ENCODE results near the gene TP53AIP1. TPM values are rescaled to one million over a fixed set of nuclear protein-coding genes. Genes with fewer than 3 reads are reported as not detected.
"Not testable (repeated sequence)": the region's sequence is repeated elsewhere in the genome, so short reads cannot be mapped to it uniquely, and the experiment has no call there.

TP53AIP1 gene
- total RNA-seq, 1 experiment from 2014 or later, result not detected

DNA sequence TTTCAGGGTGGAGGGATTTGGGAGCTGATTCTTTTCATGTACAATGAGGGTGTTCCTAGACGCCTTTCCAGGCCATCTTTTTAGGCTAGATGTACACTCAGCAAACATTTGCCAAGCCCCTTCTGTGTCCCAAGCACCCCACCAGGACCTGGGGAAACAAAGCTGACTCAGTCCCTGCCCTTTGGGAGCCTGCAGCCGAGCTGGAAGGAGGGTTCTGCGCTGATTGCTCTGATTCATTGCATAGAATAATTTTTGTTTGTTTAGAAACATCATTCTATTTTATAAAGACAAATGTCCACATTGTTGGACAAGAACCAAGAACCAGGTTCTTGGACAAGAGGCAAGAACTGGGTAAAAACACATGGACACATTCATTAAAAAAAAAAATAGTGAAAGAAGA lies 16.7 kb downstream of the TP53AIP1 start:
- Histone ChIP-seq H3K9me3 (replicated peaks) (no peaks in the 10 kb centered on the region), H3K4me3 (no peak overlapping the region), H3K27me3 (no peaks in the 10 kb centered on the region), H3K27ac (no peak overlapping the region), H3K4me1 (peaks cover 27% of the 10 kb centered on the region), H3K36me3 (no peaks in the 10 kb centered on the region)
- DNase-seq, result no peak

DNA sequence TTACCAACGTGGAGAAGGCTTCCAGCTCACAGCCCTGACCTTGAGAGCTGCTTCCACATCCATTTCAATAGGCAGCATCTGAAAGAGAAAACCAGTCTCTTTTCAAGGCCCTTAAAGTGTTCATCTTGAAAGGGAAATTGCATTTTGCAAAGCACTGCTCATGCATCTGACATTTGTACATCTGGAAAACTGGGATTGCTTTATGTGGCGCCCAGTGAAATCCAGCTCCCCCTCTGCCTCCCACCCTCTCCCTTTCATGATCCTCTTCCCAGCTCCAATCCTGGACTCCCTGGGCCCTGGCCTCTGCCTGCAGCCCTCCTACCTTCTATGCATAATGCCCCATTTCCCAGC lies 17.4 kb downstream of the TP53AIP1 start:
- H3K27ac ChIP-seq, result no peak overlapping the region
- no peak for DNase-seq
- no peaks in the 10 kb centered on the region for H3K9me3 ChIP-seq (replicated peaks)
- no peak overlapping the region for H3K4me3 ChIP-seq
- H3K27me3 ChIP-seq, result no peaks in the 10 kb centered on the region
- H3K36me3 ChIP-seq, result no peaks in the 10 kb centered on the region
- H3K4me1 ChIP-seq, result peaks cover 25% of the 10 kb centered on the region

DNA sequence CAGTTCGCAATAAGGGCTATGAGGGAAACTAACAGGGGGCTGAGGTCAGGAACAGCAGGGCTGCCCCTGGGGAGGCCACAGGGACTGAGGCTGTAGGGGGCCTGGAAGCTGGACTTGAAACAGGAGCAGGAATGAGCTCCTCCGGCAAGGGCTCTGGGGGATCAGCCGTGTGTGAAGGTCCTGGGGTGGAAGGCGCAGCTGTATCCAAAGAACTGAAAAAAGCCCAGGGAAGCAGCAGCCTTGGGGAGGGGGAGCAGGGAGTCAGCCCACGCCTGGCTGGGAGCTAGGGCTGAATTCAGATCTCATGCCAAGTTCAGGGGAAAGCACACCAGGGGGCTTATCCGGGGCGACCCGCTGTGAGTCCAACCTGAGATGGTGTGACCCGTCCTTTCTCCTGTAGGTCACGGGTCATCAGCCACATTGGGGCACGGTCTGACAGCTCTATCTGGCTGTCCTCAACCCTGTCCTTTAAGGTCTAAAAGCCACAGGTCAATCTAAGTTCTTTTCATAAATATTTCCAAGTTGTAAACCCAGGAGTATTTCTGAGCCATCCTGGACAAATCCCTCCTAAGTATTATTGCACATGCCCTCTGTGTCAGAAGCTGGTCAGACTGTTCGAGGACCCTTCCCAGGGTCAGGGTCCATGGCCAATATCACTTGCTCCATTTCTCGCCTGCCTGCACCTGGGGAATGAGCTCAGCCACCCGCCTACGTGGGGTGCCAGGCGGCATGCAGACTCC lies 18.0 kb downstream of the TP53AIP1 start:
- H3K4me1 ChIP-seq, result peaks cover 24% of the 10 kb centered on the region
- no peak for DNase-seq
- H3K9me3 ChIP-seq (replicated peaks), result no peaks in the 10 kb centered on the region
- H3K27me3 ChIP-seq, result no peaks in the 10 kb centered on the region
- H3K36me3 ChIP-seq, result no peaks in the 10 kb centered on the region
- peak overlapping the region; percentile 19; the same call in 1 of the 2 replicates for H3K27ac ChIP-seq
- no peak overlapping the region for H3K4me3 ChIP-seq

DNA sequence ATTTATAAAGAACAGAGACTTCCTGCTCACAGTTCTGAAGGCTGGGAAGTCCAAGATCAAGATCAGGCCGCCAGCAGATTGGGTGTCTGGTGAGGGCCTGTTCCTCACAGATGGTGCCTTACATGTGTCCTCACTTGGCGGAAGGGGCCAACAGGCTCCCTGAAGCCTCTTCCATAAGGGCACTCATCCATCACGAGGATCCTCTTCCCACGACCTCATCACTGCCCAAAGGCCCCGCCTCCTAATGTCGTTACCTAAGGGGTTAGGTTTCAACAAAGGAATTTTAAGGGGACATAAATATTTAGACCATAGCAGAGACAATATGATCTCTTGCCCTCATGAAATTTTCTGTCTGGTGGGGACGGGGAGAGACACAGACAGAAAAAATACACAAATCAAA lies 18.6 kb downstream of the TP53AIP1 start:
- Histone ChIP-seq H3K9me3 (replicated peaks) (no peaks in the 10 kb centered on the region), H3K4me3 (no peak overlapping the region), H3K27ac (peak overlapping the region; percentile 19; the same call in 1 of the 2 replicates), H3K4me1 (peaks cover 18% of the 10 kb centered on the region), H3K27me3 (no peaks in the 10 kb centered on the region), H3K36me3 (no peaks in the 10 kb centered on the region)
- DNase-seq, result peak; percentile 30 to 39

DNA sequence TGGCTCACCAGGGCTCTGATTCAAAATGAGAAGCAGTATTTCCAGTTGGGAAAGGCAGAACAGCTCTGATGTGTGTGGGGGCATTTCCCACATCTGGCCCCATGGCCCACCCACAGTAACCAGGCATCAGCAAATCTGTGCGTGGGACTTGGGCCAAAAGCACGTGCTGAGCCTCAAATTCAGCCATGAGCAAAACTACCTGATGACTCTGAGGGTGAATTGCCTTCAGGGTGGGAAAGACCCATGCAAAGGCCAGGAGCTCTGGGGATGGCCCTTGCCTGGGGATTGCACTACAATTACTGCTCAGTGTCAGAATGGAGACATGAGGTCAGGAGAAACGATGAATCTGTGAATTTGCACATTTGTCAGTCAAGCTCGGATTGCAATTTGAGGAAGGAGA lies 20.9 kb downstream of the TP53AIP1 start:
- H3K4me3 ChIP-seq, result no peak overlapping the region
- DNase-seq, result no peak
- H3K4me1 ChIP-seq, result peaks cover 3% of the 10 kb centered on the region; the same call in 1 of the 2 replicates
- no peak overlapping the region for H3K27ac ChIP-seq
- H3K27me3 ChIP-seq, result no peaks in the 10 kb centered on the region
- no peaks in the 10 kb centered on the region for H3K36me3 ChIP-seq
- no peaks in the 10 kb centered on the region for H3K9me3 ChIP-seq (replicated peaks)

DNA sequence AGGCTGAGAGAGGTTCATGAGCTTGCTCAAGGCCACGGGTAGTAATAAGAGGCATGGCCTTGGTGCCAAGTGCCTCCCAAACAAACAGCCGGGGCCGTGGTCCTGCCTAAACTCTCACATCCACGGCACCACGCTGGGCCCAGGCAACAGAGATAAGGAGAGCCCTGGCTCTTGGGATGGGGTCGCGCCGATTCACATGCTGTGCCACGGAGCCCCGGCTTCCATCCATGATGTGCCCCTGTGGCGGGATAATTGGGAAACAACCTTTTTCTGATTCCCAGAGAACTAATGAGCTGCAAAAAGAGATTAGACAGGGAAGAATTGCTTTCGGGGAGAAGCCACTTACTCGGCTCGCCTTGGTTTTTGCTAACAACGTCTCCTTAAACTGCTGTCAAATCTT lies 22.0 kb downstream of the TP53AIP1 start:
- no peaks in the 10 kb centered on the region for H3K27me3 ChIP-seq
- H3K36me3 ChIP-seq, result no peaks in the 10 kb centered on the region
- H3K9me3 ChIP-seq (replicated peaks), result no peaks in the 10 kb centered on the region
- no peak overlapping the region for H3K4me3 ChIP-seq
- no peak for DNase-seq
- H3K4me1 ChIP-seq, result peaks cover 3% of the 10 kb centered on the region; the same call in 1 of the 2 replicates
- no peak overlapping the region for H3K27ac ChIP-seq

DNA sequence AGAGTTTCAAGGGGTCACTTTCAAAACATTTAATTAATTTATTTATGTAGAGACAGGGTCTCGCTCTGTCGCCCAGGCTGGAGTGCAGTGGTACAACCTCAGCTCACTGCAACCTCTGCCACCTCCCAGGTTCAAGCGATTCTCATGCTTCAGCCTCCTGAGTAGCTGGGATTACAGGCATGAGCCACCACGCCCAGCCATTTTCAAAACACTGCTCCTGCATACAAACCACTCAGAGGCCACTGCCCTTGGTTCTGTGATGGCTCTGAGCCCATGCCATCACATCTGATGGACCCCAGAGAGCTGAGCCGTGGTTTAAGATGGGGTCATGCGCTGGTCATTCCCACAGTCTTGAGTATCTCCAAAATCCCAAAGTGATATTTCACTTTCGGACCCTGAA lies 23.0 kb downstream of the TP53AIP1 start:
- H3K27me3 ChIP-seq; H3K4me1 ChIP-seq; DNase-seq; H3K4me3 ChIP-seq; H3K9me3 ChIP-seq (replicated peaks); H3K27ac ChIP-seq; H3K36me3 ChIP-seq: not testable (repeated sequence)

DNA sequence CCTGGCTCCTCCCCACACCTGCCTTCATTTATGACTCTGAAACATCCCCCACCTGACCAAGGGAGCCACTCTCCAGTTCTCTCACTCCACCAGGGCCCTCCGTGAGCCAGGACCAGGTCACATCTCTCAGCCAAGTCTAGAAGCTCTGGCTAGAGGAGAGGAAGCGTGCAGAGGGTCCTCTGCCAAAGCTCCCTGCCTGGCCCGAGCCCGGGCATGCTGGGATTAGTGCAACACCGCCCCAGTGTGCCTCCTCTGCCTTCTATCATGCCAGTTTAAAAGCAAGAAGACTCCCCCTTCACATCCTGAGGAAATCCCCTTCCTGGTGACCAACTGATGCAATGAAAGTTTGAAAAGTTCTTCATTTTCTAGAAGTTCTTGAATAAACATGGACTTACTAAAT lies 23.5 kb downstream of the TP53AIP1 start:
- no peaks in the 10 kb centered on the region for H3K36me3 ChIP-seq
- H3K27me3 ChIP-seq, result no peaks in the 10 kb centered on the region
- no peaks in the 10 kb centered on the region; the same call in 1 of the 2 replicates for H3K4me1 ChIP-seq
- H3K9me3 ChIP-seq (replicated peaks), result no peaks in the 10 kb centered on the region
- no peak for DNase-seq
- no peak overlapping the region for H3K4me3 ChIP-seq
- no peak overlapping the region for H3K27ac ChIP-seq

DNA sequence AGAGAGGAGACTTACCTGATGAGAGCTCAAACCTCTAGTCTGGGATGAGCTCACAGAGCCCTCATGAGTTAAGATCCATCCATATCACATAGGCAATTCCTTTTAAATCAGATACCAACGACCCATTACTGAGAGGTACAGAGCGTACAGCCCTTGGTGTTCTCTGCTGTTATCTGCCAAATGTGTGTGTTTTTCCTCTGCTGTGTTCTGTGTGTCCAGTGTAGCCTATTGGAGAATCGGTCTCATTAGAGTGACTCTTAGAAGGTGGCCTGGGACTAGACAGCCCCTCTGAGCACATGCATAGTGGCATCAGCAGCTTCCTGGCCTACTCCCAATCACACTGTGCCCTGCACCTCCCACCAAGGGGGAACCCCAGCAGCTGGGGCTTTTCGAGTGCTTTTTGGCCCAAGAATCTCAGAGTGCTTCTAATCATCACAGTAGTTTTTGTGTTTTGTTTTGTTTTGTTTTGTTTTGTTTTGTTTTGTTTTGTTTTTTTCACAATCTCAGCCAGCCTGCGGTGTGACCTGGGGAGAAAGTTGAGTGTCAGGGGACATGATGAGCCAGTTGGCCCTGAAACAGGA lies 25.4 kb downstream of the TP53AIP1 start:
- Histone ChIP-seq H3K27me3 (no peaks in the 10 kb centered on the region), H3K27ac (no peak overlapping the region), H3K4me3 (no peak overlapping the region), H3K9me3 (replicated peaks) (no peaks in the 10 kb centered on the region), H3K4me1 (no peaks in the 10 kb centered on the region), H3K36me3 (no peaks in the 10 kb centered on the region)
- DNase-seq, result no peak

DNA sequence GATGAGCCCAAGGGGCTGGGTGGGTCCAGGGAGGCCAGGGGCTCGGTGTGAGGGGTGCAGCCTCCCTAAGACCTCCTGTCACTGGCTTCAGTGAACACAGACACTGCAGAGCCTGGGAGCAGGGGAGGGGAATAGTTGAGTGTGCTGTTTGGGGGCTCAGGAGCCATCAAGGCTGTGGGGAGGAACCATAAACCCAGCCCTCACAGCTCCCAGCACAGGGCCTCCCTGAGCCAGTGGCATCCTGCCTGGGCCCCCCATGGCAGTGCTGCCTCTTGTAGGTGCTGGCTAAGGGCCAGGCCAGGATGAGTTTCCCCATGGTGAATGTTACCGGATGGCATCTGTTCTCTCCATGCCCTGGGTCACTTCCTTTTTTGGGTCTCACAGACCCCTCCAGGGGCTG lies 26.0 kb downstream of the TP53AIP1 start:
- H3K9me3 ChIP-seq (replicated peaks), result no peaks in the 10 kb centered on the region
- no peak overlapping the region for H3K27ac ChIP-seq
- no peak overlapping the region for H3K4me3 ChIP-seq
- no peaks in the 10 kb centered on the region for H3K36me3 ChIP-seq
- no peaks in the 10 kb centered on the region for H3K4me1 ChIP-seq
- H3K27me3 ChIP-seq, result no peaks in the 10 kb centered on the region
- DNase-seq, result no peak

DNA sequence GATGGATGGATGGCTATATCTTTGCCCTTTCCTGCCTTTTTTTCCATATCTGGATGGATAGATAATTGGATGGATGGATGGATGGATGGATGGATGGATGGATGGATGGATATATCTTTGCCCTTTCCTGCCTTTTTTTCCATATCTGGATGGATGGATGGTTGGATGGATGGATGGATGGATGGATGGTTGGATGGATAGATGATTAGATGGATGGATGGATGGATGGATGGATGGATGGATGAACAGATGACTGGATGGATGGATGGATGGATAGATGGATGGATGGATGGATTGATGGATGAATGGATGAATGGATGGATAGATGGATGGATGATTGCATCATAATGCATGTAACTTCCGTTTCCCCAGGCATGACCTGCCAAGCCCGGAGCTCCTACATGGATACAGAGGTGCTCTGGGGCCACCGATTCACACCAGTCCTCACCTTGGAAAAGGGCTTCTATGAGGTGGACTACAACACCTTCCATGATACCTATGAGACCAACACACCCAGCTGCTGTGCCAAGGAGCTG lies 26.6 kb downstream of the TP53AIP1 start:
- DNase-seq, result no peak
- no peaks in the 10 kb centered on the region for H3K9me3 ChIP-seq (replicated peaks)
- no peak overlapping the region for H3K4me3 ChIP-seq
- no peak overlapping the region for H3K27ac ChIP-seq
- H3K4me1 ChIP-seq, result no peaks in the 10 kb centered on the region
- no peaks in the 10 kb centered on the region for H3K27me3 ChIP-seq
- H3K36me3 ChIP-seq, result no peaks in the 10 kb centered on the region

DNA sequence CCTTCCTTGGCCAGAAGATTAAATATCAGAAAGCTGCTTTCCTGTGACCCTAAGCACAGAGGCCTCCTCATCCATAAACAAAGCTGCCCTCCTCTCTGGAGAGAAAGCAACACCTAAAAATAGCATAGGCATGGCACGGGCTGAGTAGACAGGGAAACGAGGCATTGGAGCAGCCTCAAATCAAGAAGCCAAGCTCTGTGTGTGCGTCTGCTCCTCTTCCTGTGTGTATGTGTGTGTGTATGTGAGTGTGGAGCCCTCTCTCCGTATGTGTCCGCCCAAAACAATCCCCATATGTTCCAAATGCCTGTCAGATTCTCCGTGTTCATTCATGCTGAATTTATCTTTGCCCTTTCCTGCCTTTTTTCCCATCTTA lies 27.5 kb downstream of the TP53AIP1 start:
- H3K27ac ChIP-seq, result no peak overlapping the region
- no peak for DNase-seq
- H3K36me3 ChIP-seq, result no peaks in the 10 kb centered on the region
- no peak overlapping the region for H3K4me3 ChIP-seq
- no peaks in the 10 kb centered on the region for H3K9me3 ChIP-seq (replicated peaks)
- H3K4me1 ChIP-seq, result 0 out of 2 replicates have a peak, but pooled peaks cover under 1% of the 10 kb centered on the region
- no peaks in the 10 kb centered on the region for H3K27me3 ChIP-seq

DNA sequence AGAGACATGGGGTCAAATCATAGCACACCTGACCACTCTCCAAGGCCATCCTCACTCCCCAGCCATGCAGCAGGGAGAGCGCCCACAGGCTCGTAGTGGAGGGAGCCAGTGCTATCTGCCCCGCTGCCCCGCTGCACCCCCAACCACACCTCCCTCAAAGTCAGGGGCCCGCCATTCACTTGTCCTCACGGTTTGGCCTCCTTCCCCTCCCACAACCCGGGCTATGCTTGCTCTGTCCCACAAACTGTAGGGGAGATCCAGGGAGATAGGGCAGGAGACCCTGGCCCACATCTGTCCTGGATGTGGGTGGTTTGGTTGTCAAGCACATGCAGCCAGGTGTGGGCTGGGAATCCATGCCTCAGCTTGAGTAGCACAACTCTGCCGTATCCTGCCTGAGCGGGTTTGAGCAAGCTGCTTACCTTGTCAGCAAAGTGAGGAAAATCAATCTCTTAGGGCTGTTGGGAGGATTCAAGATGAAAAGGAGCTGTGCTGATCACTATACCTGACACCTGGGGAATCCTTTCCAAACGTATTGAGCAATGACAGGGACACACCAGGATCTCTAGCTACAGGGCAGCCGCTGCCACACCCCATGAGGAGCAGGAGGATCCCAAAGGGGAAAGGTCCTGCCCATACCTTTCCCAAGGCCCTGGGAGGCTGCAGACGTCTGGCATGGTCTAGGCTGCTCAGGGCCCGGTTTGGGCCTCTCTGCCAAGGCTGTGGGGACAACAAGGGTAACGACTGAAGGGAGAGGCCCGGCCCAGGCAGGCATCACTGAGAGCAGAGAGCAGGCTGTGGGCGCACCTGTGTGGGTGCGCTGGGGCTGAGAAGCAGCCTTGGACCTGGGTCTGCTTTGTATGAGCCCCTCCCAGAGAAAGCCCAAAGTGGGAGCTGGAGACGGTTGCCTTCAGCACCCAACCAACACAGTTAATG lies 28.2 kb downstream of the TP53AIP1 start:
- Histone ChIP-seq H3K4me1 (peaks cover 7% of the 10 kb centered on the region), H3K9me3 (replicated peaks) (no peaks in the 10 kb centered on the region), H3K36me3 (no peaks in the 10 kb centered on the region), H3K4me3 (no peak overlapping the region), H3K27me3 (no peaks in the 10 kb centered on the region), H3K27ac (no peak overlapping the region)
- DNase-seq, result no peak

DNA sequence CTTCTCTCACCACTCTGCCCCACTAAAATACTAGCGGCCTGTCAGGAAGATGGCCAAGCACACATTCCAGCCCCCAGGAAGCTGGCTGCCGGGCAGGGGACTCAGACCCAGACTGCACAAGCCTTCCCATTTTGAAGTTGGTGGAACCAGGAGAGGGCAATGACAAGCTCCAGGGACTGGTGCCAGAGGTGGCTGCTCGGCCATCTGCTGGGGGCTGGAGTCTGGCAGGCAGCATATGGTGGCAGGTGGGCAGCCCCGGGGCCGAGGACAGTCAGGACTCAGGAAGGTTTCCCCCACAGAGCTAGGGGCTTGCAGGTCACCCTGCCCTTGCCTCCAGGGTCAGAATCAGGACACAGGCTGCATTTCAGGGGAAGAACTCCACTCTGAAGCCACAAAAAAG lies 28.9 kb downstream of the TP53AIP1 start:
- Histone ChIP-seq H3K27me3 (no peaks in the 10 kb centered on the region), H3K4me3 (no peak overlapping the region), H3K4me1 (peaks cover 13% of the 10 kb centered on the region), H3K36me3 (no peaks in the 10 kb centered on the region), H3K27ac (no peak overlapping the region), H3K9me3 (replicated peaks) (no peaks in the 10 kb centered on the region)
- DNase-seq, result no peak

DNA sequence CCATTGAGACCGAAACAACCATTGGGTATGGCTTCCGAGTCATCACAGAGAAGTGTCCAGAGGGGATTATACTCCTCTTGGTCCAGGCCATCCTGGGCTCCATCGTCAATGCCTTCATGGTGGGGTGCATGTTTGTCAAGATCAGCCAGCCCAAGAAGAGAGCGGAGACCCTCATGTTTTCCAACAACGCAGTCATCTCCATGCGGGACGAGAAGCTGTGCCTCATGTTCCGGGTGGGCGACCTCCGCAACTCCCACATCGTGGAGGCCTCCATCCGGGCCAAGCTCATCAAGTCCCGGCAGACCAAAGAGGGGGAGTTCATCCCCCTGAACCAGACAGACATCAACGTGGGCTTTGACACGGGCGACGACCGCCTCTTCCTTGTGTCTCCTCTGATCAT lies 31.0 kb downstream of the TP53AIP1 start:
- no peaks in the 10 kb centered on the region for H3K9me3 ChIP-seq (replicated peaks)

More for the DNA sequence above, 31.0 kb downstream of the TP53AIP1 start:
- no peaks in the 10 kb centered on the region for H3K36me3 ChIP-seq
- H3K27ac ChIP-seq, result no peak overlapping the region
- H3K27me3 ChIP-seq, result no peaks in the 10 kb centered on the region
- peaks cover 30% of the 10 kb centered on the region for H3K4me1 ChIP-seq
- no peak overlapping the region for H3K4me3 ChIP-seq
- no peak for DNase-seq

Data from SJCRH30 (cell line).